Mammary epithelial cell (primary cell): ENCODE measurements around the gene CYP4F12.

ENCODE experiments used
- EZH2 ChIP-seq: IDR thresholded peaks from 2 replicates; pipeline ENCODE4 v1.6.1; 2012; ENCODE audit warnings: low read length, inconsistent platforms, borderline replicate concordance
- TF ChIP-seq, protein P1 (sequence below), 2 donors: IDR thresholded peaks in 1 of 2; conservative IDR thresholded peaks in 1 of 2; 2 replicates each; pipeline ENCODE4 v1.5.1; 2011 to 2012; ENCODE audit warnings: inconsistent platforms in 2 of 2, low read length in 2 of 2, mild to moderate bottlenecking in 2 of 2, control low read depth in 1 of 2, low read depth in 1 of 2; ENCODE audit not compliant: insufficient read depth in 1 of 2; ENCODE audit errors: extremely low read depth in 1 of 2

DNA sequence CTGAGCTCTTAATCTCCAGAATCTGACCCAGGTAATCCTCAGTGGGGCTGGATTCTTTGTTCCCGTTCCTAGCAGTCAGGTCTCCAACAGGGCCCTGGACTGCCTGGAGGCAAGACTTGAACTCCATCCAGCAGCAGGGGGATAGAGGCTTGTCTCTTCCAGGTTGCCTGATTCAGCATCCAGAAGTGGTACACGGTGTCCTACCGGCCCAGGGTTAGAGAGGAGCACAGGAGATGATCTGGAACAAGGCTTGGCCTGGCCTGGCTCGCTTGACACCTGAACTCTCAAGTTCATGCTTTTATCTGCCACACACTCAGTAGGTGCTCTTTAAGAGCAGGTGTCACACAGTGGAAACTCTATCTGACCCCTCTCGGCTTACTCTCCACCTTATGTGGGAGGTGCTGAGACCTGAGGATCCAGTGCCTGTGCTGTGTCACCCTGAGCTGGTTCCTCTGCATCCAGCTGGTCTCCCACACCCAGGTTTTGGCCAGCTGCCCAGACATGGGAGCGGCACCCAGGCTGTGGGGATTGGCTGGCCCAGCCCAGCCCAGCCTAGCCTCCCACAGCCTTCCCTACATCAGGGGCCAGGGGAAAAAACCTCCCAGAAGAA is 32.5 kb upstream of the CYP4F12 start, which contains the start of gene CYP4F3:
- TF ChIP-seq, protein P1, sequence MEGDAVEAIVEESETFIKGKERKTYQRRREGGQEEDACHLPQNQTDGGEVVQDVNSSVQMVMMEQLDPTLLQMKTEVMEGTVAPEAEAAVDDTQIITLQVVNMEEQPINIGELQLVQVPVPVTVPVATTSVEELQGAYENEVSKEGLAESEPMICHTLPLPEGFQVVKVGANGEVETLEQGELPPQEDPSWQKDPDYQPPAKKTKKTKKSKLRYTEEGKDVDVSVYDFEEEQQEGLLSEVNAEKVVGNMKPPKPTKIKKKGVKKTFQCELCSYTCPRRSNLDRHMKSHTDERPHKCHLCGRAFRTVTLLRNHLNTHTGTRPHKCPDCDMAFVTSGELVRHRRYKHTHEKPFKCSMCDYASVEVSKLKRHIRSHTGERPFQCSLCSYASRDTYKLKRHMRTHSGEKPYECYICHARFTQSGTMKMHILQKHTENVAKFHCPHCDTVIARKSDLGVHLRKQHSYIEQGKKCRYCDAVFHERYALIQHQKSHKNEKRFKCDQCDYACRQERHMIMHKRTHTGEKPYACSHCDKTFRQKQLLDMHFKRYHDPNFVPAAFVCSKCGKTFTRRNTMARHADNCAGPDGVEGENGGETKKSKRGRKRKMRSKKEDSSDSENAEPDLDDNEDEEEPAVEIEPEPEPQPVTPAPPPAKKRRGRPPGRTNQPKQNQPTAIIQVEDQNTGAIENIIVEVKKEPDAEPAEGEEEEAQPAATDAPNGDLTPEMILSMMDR (conservative IDR thresholded peaks at IDR 0.05 in 1 of 2, IDR thresholded peaks at IDR 0.05 in 1 of 2; ENCODE audit: extremely low read depth in 1 of 2, insufficient read depth in 1 of 2, low read depth in 1 of 2, low read length in 2 of 2): no peak
- no peak for TF ChIP-seq EZH2
